HG03558 (cell line): Measurements from ENCODE around the gene TPH2.
A peak's percentile ranks its signal among the peaks of the same experiment; 100 is the strongest.

ENCODE experiments used
- ATAC-seq: cut with Tn5 transposase; IDR thresholded peaks from one replicate; pipeline ENCODE4 v1.9.1; 2021; ENCODE audit warnings: moderate number of reproducible peaks; ENCODE audit not compliant: unreplicated experiment; ENCODE audit errors: extremely low read depth

The TPH2 gene

GRCh38 chr12:71938728-71939385 is at the start of gene TPH2:
Gene TPH2 (plus strand): TSS chr12:71938845. CDS start chr12:71938987, 142 bp downstream.
- no peak for ATAC-seq

- no peak for ATAC-seq
These were observed 48.2 kb upstream of the TPH2 start for GRCh38 chr12:71890475-71890874.

GRCh38 chr12:71892059-71892458 is 46.6 kb upstream of the TPH2 start:
- no peak for ATAC-seq

GRCh38 chr12:71896205-71896882 is 42.3 kb upstream of the TPH2 start:
- ATAC-seq, result no peak

- ATAC-seq, result no peak
These were observed 38.6 kb upstream of the TPH2 start for GRCh38 chr12:71900091-71900490.

- ATAC-seq, result no peak
These were observed 34.0 kb upstream of the TPH2 start for GRCh38 chr12:71904629-71905028.

- ATAC-seq, result peak; percentile 83
These were observed 3.1 kb upstream of the TPH2 start for GRCh38 chr12:71935594-71935993.

GRCh38 chr12:71940068-71940467 is 1.4 kb downstream of the TPH2 start:
- no peak for ATAC-seq

GRCh38 chr12:71941174-71941573 is 2.5 kb downstream of the TPH2 start:
- no peak for ATAC-seq

GRCh38 chr12:71942259-71942658 is 3.6 kb downstream of the TPH2 start:
- ATAC-seq, result no peak

GRCh38 chr12:71942703-71943102 is 4.1 kb downstream of the TPH2 start:
- ATAC-seq, result no peak

- no peak for ATAC-seq
These were observed 6.5 kb downstream of the TPH2 start for GRCh38 chr12:71945121-71945520.

GRCh38 chr12:71945883-71946282 is 7.2 kb downstream of the TPH2 start:
- no peak for ATAC-seq

GRCh38 chr12:71947645-71948105 is 9.0 kb downstream of the TPH2 start:
- no peak for ATAC-seq

GRCh38 chr12:71948390-71948789 is 9.7 kb downstream of the TPH2 start:
- ATAC-seq, result no peak

- ATAC-seq, result no peak
These were observed 11.0 kb downstream of the TPH2 start for GRCh38 chr12:71949646-71950045.

- no peak for ATAC-seq
These were observed 11.8 kb downstream of the TPH2 start for GRCh38 chr12:71950404-71950803.

- ATAC-seq, result no peak
These were observed 12.2 kb downstream of the TPH2 start for GRCh38 chr12:71950819-71951218.

- ATAC-seq, result no peak
These were observed 15.6 kb downstream of the TPH2 start for GRCh38 chr12:71954083-71954778.

- ATAC-seq, result no peak
These were observed 16.2 kb downstream of the TPH2 start for GRCh38 chr12:71954861-71955260.

GRCh38 chr12:71955970-71956369 is 17.3 kb downstream of the TPH2 start:
- ATAC-seq, result no peak
